Muscle of leg (tissue), 11 donors: ENCODE data around the gene COL5A1. TPM values are rescaled to one million over a fixed set of nuclear protein-coding genes. Genes with fewer than 3 reads are reported as not detected.

Experiments used
- DNase-seq: peaks from one replicate; pipeline ENCODE4 v3.0.0; 2013
- H3K27ac ChIP-seq: one replicate; pipeline ENCODE4 v1.5.1; 2013; ENCODE audit warnings: mild to moderate bottlenecking, low read length, control low read depth
- H3K27me3 ChIP-seq: one replicate; pipeline ENCODE4 v1.6.1; 2013; ENCODE audit warnings: low read length; ENCODE audit not compliant: control insufficient read depth, insufficient read depth
- H3K36me3 ChIP-seq: one replicate; pipeline ENCODE4 v1.6.1; 2013; ENCODE audit warnings: low read length; ENCODE audit not compliant: control insufficient read depth, insufficient read depth
- H3K4me1 ChIP-seq: one replicate; pipeline ENCODE4 v1.6.1; 2013; ENCODE audit warnings: low read length; ENCODE audit not compliant: control insufficient read depth, insufficient read depth
- H3K4me3 ChIP-seq: one replicate; pipeline ENCODE4 v1.5.1; 2013; ENCODE audit warnings: low read length, control low read depth
- H3K9me3 ChIP-seq: replicated peaks from 2 replicates; pipeline ENCODE4 v1.6.1; 2013; ENCODE audit warnings: low read depth, low read length; ENCODE audit not compliant: control insufficient read depth
- WGBS: methylation state at CpG from one replicate; pipeline ENCODE4 v1.1.5; 2013; ENCODE audit warnings: missing lambda C conversion rate; ENCODE audit not compliant: insufficient coverage; 5-methylcytosine and 5-hydroxymethylcytosine counted together
- polyA plus RNA-seq, 8 donors: library from polyadenylated mRNA; unstranded; fragments of 120-200 nt; gene quantifications; one replicate each; pipeline versions ENCODE4 v1.2.1 to v1.2.3, GENCODE V29; 2013; ENCODE audit warnings: inconsistent platforms in 1 of 8, low replicate concordance in 1 of 8; ENCODE audit not compliant: insufficient read length in 8 of 8, insufficient read depth in 1 of 8
- total RNA-seq: library from RNA; stranded (reverse); fragments of 120-200 nt; gene quantifications from one replicate; pipeline ENCODE4 v1.2.4, GENCODE V29; 2013

The COL5A1 gene
- total and polyA plus RNA-seq, 9 donors: 293 to 921 (median 564) TPM

- peaks cover 47% of the 10 kb centered on the region for H3K4me1 ChIP-seq
- H3K9me3 ChIP-seq: no peaks in the 10 kb centered on the region
- 90% methylated on average over 16 of the region's 19 CpGs for WGBS
- no peak overlapping the region for H3K4me3 ChIP-seq
- H3K27ac ChIP-seq: peak overlapping the region; percentile 22
- H3K36me3 ChIP-seq: peaks cover 96% of the 10 kb centered on the region
- H3K27me3 ChIP-seq: no peaks in the 10 kb centered on the region
- DNase-seq: no peak
These were observed 172.2 kb downstream of the COL5A1 start for GRCh38 chr9:134813841-134814240.

DNA sequence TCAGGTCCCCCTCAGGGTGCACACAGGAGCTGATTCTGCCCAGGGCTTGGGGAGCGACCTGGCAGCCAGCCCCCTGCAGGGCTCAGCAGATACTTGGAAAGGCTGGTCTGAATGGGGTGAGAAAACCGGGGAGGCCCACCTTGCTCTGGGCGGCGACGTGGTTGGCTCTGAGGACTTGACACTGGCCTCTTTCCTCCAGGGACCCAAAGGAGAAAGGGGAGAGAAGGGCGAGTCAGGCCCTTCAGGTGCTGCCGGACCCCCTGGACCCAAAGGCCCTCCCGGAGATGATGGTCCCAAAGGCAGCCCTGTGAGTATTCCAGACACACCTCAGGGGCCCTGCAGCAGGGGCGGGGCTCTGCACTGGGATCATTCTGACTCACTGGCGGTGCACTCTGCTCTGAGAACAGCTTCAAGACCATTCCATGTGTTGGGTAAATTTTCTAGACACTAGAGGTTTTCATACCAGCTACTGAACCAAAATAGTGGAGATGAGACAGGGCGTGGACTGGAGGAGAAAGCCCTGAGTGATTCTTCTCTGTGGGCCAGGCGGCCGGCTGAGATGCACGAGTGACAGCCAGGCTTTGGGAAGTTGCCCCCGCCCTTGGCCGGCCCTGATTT is 173.1 kb downstream of the COL5A1 start:
- Histone ChIP-seq H3K9me3 (no peaks in the 10 kb centered on the region), H3K36me3 (peaks cover 95% of the 10 kb centered on the region)
- 75% methylated on average over 9 of the region's 16 CpGs for WGBS

DNA sequence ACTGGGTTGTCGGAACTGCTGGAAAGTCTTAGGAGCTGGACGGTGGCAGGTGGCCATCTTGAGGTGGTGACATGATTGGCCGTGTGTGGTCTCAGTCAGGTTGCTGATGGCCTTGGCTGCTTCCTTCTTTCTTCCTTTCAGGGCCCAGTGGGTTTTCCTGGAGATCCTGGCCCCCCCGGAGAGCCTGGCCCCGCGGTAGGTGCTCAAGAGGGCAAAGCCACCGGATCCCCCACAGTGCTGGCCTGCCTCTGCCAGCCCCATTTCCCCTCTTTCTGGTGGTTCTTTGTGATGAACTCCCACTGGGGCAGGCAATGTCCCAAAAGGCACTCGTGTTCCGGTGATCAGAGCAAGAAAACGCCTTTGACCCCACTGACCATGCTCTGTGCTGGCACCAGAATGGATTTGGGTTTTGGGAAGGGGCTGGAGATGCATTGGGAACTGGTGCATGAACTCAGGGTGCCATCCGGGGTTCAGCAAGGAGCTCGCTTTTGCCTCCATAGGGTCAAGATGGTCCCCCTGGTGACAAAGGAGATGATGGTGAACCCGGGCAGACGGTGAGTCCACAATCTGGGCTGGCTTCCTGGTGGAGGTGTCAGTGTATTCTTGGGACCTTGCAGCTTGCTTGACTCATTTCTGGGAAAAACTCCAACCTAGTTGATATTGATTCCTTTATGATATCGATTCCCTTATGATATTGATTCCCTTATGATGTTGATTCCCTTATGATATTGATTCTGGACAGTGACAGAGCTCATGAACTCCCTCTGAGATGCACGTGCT is 174.0 kb downstream of the COL5A1 start:
- Histone ChIP-seq H3K27me3 (no peaks in the 10 kb centered on the region), H3K4me1 (peaks cover 30% of the 10 kb centered on the region), H3K4me3 (no peak overlapping the region), H3K36me3 (peaks cover 95% of the 10 kb centered on the region), H3K27ac (no peak overlapping the region), H3K9me3 (no peaks in the 10 kb centered on the region)
- 82% methylated on average over 12 of the region's 16 CpGs for WGBS
- no peak for DNase-seq

More for the DNA sequence above, 173.1 kb downstream of the COL5A1 start:
- H3K27ac ChIP-seq: peak overlapping the region; percentile 22
- H3K4me1 ChIP-seq: peaks cover 38% of the 10 kb centered on the region
- H3K4me3 ChIP-seq: no peak overlapping the region
- no peaks in the 10 kb centered on the region for H3K27me3 ChIP-seq
- DNase-seq: no peak

DNA sequence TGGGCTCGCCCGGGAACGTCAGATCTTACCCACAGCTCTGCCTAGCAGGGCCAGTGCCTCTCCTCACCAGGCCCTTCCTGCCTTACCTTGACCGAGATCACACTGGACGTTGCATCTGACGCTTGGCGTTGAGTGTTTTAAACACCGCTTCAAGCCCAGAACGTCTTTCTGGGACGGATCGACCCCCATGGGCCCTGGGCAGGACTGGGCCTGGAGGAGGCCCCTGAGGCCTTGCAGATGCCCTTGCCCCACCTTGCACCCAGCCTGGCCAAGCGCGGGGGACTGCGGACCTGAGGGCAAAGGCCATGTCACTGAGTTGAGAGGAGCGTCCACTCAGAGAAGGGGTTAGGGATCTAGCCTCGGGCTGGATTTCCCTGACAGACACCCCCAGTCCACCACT is 174.7 kb downstream of the COL5A1 start:
- 88% methylated on average over 16 of the region's 16 CpGs for WGBS
- H3K4me3 ChIP-seq: no peak overlapping the region
- H3K9me3 ChIP-seq: no peaks in the 10 kb centered on the region
- H3K4me1 ChIP-seq: peaks cover 26% of the 10 kb centered on the region
- no peaks in the 10 kb centered on the region for H3K27me3 ChIP-seq
- H3K27ac ChIP-seq: peak overlapping the region; percentile 6
- DNase-seq: no peak
- peaks cover 91% of the 10 kb centered on the region for H3K36me3 ChIP-seq

- WGBS: 88% methylated on average over 27 of the region's 29 CpGs
- Histone ChIP-seq H3K9me3 (no peaks in the 10 kb centered on the region), H3K36me3 (peaks cover 84% of the 10 kb centered on the region), H3K4me1 (peaks cover 12% of the 10 kb centered on the region), H3K4me3 (no peak overlapping the region), H3K27me3 (no peaks in the 10 kb centered on the region), H3K27ac (peak overlapping the region; percentile 13)
- DNase-seq: no peak
These were observed 176.5 kb downstream of the COL5A1 start for GRCh38 chr9:134818000-134818568.

GRCh38 chr9:134818591-134818990 is 177.0 kb downstream of the COL5A1 start:
- Histone ChIP-seq H3K4me3 (no peak overlapping the region), H3K4me1 (peaks cover 12% of the 10 kb centered on the region), H3K36me3 (peaks cover 84% of the 10 kb centered on the region), H3K27ac (no peak overlapping the region), H3K9me3 (no peaks in the 10 kb centered on the region), H3K27me3 (no peaks in the 10 kb centered on the region)
- DNase-seq: no peak
- 83% methylated on average over 14 of the region's 16 CpGs for WGBS

GRCh38 chr9:134820901-134821300 is 179.3 kb downstream of the COL5A1 start:
- H3K27ac ChIP-seq: no peak overlapping the region
- no peaks in the 10 kb centered on the region for H3K9me3 ChIP-seq
- H3K27me3 ChIP-seq: no peaks in the 10 kb centered on the region
- H3K4me1 ChIP-seq: peaks cover 4% of the 10 kb centered on the region
- peaks cover 85% of the 10 kb centered on the region for H3K36me3 ChIP-seq
- no peak for DNase-seq
- WGBS: 86% methylated on average over 10 of the region's 13 CpGs
- H3K4me3 ChIP-seq: no peak overlapping the region

DNA sequence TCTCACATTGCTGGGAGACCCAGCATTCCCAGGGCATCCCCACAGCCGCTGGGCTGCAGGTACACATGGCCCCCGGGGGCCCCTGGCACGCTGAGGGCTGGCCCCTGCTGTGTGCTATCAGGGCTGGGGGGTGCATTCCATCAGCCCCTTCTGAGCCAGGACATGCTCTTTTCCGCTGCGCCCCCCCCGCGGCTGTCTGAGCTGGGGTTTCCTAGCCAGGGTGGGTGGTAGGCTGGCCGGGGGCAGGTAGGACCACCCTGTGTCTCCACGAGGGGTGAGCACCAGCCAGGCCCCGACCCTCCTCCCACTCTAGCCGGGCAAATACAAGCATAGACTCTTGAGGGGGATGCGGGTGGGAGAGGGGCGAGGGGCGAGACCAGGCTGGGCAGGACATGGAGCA is 180.9 kb downstream of the COL5A1 start:
- Histone ChIP-seq H3K4me3 (no peak overlapping the region), H3K4me1 (peaks cover 4% of the 10 kb centered on the region), H3K36me3 (peaks cover 84% of the 10 kb centered on the region), H3K27ac (no peak overlapping the region), H3K9me3 (no peaks in the 10 kb centered on the region), H3K27me3 (no peaks in the 10 kb centered on the region)
- no peak for DNase-seq
- WGBS: 85% methylated on average over 6 of the region's 14 CpGs

DNA sequence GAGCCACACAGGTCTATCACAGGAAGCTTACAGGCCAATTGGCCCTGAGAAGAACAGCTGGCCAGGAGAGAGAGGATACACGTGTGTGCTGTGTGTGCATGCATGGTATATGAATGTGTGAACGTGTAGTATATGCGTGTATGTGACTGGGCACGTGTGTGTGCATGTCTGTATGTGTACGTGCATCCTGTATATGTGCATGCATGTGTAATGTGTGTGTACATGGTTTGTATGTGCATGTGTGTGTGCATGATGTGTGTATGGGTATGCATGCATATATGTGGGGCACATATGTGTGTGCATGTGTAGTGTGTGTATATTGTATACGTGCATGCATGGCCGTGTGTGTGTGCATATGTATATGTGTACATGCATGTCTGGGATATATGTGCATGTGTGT is 182.0 kb downstream of the COL5A1 start:
- H3K9me3 ChIP-seq: no peaks in the 10 kb centered on the region
- no peak overlapping the region for H3K4me3 ChIP-seq
- H3K36me3 ChIP-seq: peaks cover 84% of the 10 kb centered on the region
- no peak for DNase-seq
- H3K4me1 ChIP-seq: peaks cover 4% of the 10 kb centered on the region
- no peak overlapping the region for H3K27ac ChIP-seq
- no peaks in the 10 kb centered on the region for H3K27me3 ChIP-seq
- 88% methylated on average over 7 of the region's 7 CpGs for WGBS

- 87% methylated on average over 23 of the region's 23 CpGs for WGBS
- Histone ChIP-seq H3K27me3 (no peaks in the 10 kb centered on the region), H3K36me3 (peaks cover 83% of the 10 kb centered on the region), H3K4me1 (peaks cover 4% of the 10 kb centered on the region), H3K9me3 (no peaks in the 10 kb centered on the region), H3K27ac (no peak overlapping the region), H3K4me3 (no peak overlapping the region)
- no peak for DNase-seq
These were observed 183.0 kb downstream of the COL5A1 start for GRCh38 chr9:134824583-134824982.
